NCI-H524 (cell line): ENCODE data around the gene COX19.
"Not testable (repeated sequence)": the region's sequence is repeated elsewhere in the genome, so short reads cannot be mapped to it uniquely, and the experiment has no call there.

Source experiments
- DNase-seq, 2 experiments: peaks; one replicate each; lab custom pipeline; 2025; lab: John Stamatoyannopoulos, UW

COX19 gene

GRCh38 chr7:1010226-1010625 is 34.9 kb upstream of the COX19 start:
- no peak for DNase-seq

DNA sequence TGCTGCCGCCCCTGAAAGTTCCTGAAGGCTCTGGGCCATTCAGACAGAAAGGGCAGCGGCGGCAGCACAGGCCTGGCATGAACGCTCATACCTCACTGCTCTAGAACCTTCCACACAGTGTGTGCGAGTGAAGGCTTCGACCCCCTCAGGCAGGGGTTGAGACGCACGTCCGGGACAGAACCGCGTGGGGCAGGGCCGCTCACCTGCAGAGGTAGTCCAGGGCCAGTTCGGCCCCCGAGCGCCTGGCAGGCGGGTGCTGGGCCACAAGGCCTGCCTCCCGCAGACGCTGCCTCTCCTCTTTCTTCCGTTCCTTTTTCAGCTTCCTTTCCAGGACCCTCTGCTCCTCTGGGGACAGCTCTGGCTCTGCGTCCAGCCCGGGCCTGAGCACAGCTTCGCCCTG is 34.4 kb upstream of the COX19 start:
- DNase-seq: no peak

GRCh38 chr7:1008733-1009363 is 33.5 kb upstream of the COX19 start:
- DNase-seq: no peak

DNA sequence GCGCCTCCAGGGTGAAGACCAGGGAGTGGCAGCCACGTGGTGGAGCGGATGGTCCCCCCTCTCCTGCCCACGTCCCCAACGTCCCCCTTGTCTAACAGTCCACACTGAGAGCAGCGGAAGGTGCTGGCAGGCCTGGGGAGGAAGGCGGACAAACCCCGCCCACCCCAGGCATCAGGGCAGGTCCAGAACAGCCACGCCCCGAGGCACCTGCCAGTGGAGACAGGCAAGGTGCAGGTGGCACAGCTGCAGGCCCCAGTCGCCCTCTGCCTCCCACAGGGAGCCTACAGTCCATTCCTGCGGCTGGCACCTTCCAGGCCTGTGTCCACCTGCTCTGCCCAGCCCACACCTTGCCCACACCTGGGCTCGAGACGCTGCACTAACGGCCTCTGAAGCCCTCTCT is 32.6 kb upstream of the COX19 start:
- DNase-seq: no peak

- no peak for DNase-seq
Measured at GRCh38 chr7:1005303-1005702, 30.0 kb upstream of the COX19 start.

- DNase-seq: no peak
Measured at GRCh38 chr7:1004018-1004852, 28.9 kb upstream of the COX19 start.

- not testable (repeated sequence) for DNase-seq
Measured at GRCh38 chr7:1002445-1002844, 27.1 kb upstream of the COX19 start.

- not testable (repeated sequence) for DNase-seq
Measured at GRCh38 chr7:1002026-1002425, 26.7 kb upstream of the COX19 start.

- DNase-seq: not testable (repeated sequence)
Measured at GRCh38 chr7:1001069-1001770, 25.9 kb upstream of the COX19 start.

DNA sequence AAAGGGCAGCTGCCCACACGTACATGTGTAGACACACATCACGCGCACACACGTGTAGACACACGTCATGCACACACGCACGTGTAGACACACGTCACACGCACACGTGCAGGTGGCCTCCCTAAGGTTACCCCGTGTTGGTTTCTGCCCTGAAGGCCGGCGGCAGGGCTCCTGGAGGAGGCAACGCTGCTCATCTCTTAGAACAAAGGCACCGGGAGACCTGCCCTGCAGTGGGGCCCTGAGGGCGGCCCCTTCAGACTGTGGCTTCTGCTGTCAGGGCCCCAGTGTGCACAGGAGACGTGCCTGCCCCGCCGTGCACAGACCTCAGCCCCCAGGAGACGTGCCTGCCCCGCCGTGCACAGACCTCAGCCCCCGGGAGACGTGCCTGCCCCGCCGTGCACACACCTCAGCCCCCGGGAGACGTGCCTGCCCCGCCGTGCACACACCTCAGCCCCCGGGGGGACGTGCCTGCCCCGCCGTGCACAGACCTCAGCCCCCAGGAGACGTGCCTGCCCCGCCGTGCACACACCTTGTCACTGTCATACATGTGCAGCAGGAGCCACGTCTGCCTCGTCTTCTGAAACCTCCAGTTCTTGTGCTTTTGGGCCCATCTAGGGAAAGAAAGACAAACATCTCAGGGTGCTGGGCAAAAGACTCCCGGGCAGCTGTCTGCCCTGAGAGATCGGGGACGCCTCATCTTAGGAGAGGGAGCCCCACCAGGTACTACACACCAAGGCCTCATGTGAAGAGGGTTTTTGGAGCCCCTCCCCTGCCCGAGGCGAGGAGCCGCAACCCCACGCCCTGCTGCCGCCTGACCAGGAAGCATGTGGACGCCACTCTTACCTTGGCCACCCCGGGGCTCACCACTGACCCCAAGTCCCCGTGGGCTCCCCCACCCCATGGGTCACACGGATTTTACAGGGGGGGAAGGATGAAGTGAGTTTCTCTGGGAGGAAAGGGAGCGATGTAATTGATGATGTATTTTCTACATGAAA is 24.9 kb upstream of the COX19 start:
- DNase-seq: no peak

DNA sequence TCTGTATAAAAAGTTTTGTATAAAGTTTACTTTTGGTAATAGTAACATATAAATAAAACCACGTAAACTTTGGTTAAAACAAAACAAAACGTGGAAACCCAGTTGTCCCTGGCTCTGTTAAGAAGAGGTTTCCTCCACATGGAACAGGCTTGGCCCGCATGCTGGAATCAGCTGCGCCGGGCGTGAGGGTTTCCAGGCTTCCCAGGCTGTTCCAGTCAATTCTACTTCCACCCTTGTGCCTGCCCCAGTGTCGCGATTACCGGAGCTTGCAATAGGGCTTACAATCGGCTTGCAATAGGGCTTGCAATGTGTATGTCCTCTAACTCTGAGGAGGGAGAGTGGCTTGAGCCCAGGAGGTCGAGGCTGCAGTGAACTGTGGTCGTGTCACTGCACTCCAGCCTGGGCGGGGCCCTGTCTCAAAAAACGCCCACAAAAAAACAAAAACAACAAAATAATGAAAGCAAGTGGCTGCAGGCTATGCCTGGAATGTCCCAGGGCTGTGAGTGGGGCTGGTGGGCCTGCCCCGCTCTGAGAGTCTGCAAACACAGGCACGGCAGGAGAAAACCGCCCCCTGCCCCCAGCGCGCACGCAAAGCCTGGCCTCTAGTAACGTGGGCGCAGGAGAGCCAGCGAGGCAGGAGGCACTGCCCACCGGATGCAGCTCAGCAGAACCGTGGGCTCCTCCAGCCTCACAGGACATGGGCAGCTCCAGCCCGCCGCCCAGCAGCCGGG is 24.0 kb upstream of the COX19 start:
- DNase-seq: no peak

- DNase-seq: no peak
Measured at GRCh38 chr7:997404-998395, 22.4 kb upstream of the COX19 start.

GRCh38 chr7:996079-996872 is 20.9 kb upstream of the COX19 start:
- DNase-seq: no peak

DNA sequence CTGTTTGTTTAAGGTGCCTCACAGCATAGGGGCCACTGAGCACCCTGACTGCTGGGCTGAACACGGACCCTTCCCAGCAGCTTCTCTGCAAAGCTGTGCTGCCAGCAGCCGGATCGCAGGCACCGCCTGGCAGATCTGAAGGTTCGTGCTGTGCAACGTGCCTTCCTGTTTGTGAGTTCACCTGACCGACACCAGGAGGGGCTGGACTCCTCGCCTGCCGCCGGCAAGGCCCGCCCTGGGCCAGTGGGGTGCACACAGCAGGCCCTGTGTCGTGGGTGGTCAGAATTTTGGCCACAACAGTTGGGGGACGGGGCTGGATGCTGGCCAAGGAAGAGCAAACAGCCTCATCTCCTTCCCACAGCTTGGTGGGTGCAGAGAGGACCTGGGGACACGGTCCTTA is 20.2 kb upstream of the COX19 start:
- no peak for DNase-seq

- no peak for DNase-seq
Measured at GRCh38 chr7:994592-995308, 19.4 kb upstream of the COX19 start.

DNA sequence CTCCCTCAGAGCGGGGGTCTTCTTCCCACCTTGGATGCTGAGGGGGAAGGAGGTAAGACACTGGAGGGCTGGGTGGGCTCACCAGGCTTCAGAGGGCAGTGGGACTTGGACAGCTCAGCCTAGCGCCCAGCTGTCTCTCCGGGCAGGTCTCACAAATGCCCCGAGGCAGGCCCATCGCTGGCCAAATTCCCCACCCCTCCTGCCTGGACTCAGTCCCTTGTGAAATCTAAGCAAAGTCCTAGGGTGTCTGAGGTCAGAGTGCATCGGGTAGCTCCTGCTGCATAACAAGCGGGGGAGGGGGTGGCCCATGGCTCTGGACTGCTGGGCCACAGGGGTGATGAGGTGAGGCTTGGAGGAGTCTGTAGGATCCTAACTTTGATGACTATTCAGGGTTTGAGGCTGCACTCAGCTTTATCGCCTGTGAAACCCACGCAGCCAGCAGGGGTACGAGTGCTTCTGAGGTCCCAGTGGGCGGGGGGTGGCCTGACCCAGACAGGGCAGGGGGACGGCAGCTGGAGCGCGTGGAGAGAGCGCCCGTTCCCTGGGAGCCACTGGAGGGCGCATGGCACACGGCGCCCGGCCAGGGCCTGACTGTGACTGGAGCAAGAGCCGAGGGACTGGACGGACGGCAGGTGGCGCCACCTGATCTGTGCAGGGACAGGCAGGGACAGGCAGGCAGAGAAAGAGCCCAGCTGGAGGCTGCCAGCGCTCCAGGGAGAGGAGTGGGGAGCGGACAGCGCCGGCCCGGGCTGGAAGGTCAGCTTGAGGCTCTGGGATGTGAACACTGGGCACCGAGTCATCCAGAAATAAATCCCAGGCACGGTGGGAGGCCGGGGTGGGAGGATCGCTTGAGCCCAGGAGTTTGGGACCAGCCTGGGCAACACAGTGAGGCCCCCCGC is 17.6 kb upstream of the COX19 start:
- DNase-seq: peak; percentile 64 to 92
